SU-DHL-6 (cell line): ENCODE data around the gene ABTB2.

Source experiments
- EZH2phosphoT487 ChIP-seq: fragments of 200-600 bp; sonication (generic), shearing (Covaris generic); conservative IDR thresholded peaks from 2 replicates; pipeline ENCODE4 v1.6.1; 2018; ENCODE audit warnings: mild to moderate bottlenecking, antibody characterized with exemption, low read length, moderate library complexity, mixed read lengths
- TF ChIP-seq, protein P1 (sequence below): fragments of 200-600 bp; sonication (generic); IDR thresholded peaks from one replicate; pipeline ENCODE4 v1.5.1; 2017; ENCODE audit warnings: antibody characterized with exemption, mild to moderate bottlenecking, low read length, moderate library complexity; ENCODE audit not compliant: insufficient read depth, poor library complexity, severe bottlenecking

DNA sequence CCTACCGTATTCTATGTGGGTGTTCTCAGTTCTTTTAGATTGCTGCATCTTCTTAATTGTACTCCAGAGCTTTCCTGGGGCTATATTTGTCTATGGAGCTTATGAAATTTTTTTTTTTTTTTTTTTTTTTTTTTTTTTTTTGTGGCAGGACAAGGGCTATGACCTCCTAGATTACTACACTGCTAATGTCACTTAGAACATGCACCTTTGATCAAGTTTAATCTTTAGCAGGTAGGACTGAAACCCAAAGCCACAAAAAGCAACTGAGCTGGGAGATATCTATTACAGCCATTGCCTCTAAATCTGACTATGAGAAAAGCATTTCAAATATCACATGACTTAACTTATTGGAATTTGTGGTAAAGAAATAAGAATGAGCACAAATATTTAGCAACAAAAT, 21.7 kb upstream of the ABTB2 start:
- TF ChIP-seq, protein P1, sequence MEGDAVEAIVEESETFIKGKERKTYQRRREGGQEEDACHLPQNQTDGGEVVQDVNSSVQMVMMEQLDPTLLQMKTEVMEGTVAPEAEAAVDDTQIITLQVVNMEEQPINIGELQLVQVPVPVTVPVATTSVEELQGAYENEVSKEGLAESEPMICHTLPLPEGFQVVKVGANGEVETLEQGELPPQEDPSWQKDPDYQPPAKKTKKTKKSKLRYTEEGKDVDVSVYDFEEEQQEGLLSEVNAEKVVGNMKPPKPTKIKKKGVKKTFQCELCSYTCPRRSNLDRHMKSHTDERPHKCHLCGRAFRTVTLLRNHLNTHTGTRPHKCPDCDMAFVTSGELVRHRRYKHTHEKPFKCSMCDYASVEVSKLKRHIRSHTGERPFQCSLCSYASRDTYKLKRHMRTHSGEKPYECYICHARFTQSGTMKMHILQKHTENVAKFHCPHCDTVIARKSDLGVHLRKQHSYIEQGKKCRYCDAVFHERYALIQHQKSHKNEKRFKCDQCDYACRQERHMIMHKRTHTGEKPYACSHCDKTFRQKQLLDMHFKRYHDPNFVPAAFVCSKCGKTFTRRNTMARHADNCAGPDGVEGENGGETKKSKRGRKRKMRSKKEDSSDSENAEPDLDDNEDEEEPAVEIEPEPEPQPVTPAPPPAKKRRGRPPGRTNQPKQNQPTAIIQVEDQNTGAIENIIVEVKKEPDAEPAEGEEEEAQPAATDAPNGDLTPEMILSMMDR = no peak
- no peak for TF ChIP-seq EZH2phosphoT487
